GM18502 (cell line): Measurements from ENCODE around the gene IFITM1.

Experiments
- ATAC-seq: cut with Tn5 transposase; IDR thresholded peaks from one replicate; pipeline ENCODE4 v1.9.1; 2021; ENCODE audit warnings: mild to moderate bottlenecking; ENCODE audit not compliant: unreplicated experiment, poor library complexity

Gene IFITM1

DNA sequence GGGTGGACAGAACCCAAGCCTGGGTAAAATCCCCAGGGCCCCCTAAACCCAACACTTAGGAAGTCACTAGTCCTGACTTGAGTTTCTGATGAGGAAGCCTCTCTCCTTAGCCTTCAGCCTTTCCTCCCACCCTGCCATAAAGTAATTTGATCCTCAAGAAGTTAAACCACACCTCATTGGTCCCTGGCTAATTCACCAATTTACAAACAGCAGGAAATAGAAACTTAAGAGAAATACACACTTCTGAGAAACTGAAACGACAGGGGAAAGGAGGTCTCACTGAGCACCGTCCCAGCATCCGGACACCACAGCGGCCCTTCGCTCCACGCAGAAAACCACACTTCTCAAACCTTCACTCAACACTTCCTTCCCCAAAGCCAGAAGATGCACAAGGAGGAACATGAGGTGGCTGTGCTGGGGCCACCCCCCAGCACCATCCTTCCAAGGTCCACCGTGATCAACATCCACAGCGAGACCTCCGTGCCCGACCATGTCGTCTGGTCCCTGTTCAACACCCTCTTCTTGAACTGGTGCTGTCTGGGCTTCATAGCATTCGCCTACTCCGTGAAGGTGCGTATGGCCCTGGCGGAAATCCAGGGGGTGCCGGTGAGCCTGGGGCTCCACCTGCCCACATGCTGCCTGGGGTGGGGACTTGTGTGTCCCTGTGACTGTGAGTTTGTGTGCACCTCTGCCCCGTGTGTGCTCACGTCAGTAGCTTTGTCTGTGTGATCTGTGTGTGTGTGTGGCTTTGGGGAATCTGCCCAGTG lies at the start of gene IFITM1:
IFITM1 (plus strand) TSS at position 254 of the 767 bp plus-strand sequence; CDS start at position 385, 131 bp downstream.
- ATAC-seq = peak; percentile 38

DNA sequence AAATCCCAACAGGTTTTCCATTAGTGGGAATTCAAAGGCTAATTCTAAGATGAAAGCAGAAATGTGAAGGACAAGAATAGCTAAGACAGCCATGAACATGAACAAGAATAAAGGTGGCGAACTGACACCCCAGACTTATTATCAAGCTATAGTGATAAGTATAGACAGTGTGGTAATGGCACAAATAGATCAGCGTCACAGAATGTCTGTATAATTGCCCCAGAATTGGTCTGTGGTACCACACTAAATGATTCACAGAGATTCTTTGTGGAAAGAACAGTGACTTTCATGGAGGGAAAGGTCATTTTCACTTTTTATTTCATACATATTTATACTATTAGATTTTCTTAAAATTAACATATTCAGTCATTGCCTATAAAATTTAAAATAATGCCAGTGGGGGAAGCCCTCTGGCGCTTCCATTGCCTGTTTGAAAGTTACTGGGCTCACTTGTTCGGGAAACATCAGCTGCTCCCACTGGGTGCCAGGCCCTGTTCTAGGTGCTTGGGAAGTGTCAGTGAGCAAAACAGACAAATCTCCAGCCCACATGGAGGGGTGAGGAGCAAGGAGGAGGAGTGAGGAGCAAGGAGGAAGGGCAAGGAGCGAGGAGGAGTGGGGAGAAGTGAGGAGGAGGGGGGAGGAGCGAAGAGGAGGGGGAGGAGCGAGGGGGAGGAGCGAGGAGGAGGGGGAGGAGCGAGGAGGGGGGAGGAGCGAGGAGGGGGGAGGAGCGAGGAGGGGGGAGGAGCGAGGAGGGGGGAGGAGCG lies 47.0 kb upstream of the IFITM1 start:
- ATAC-seq = no peak

DNA sequence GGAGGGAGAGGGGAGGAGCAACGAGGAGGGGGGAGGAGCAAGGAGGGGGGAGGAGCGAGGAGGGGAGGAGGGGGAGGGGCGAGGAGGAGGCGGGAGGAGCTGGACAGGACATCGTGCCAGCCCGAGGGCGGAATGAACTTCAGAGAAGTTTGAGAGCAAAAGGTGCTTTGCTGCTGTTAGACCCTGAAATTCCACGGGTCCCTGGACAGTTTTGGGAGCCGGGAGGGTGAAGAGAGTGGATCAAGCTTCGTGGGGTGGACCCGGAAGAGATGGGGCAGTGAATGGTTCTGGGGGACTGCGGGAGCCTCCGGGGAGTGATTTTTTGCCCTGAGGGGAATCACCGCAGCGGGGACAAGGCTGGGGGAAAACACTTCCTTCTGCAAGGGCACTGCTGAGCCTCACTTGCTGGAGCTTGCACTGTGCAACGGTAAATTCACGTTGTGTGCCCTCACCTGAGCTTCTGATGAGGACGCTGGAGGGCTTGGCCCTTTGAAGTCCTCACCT lies 46.3 kb upstream of the IFITM1 start:
- no peak for ATAC-seq

DNA sequence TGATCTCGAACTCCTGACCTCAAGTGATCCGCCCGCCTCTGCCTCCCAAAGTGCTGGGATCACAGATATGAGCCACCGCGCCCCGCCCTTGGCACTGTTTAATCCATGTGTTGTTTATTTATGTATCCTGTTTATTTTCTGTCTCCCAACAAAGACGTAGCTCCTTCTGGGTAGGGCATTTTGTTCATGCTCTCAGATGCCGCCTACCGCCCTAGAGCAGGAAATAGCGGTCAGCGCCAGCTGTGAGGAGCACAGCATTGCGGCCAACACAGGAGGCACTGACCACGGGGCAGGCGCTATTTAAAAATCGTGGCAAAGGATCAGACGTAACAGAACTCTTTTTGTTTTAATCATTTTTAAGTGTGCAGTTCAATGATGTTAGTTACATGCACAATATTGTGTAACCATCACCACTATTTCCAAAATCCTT lies 45.1 kb upstream of the IFITM1 start:
- peak; percentile 45 for ATAC-seq

DNA sequence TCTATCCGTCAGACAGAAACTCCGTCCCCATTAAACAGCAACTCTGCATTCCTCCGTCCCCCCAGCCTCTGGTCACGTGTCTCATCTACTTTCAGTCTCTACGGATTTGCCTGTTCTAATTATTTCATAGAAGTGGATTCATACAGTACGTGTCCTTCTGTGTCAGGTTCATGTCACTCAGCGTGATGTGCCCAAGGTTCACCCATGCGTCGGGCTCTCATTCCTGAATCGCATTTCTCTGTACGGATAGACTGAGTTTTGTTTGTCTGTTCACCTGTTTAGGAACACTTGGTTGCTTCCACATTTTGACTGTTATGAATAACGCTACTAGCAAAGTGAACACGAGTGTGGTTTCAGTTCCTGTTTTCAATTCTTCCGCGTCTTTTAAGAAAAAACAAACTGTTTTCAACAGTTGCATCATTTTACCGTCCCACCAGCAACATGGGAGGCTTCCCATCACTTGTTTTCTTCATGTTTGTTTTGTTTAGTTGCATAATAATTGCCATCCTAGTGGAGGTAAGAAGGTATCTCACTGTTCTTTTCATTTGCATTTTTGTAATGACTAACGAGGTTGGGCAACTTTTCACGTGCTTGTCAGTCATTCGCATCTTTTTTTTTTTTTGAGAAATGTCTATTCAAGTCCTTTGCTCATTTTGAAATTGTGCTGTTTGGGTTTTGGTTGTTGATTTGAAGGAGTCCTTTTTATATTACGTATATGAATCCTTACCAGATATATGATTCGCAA lies 44.5 kb upstream of the IFITM1 start:
- ATAC-seq = peak; percentile 76

DNA sequence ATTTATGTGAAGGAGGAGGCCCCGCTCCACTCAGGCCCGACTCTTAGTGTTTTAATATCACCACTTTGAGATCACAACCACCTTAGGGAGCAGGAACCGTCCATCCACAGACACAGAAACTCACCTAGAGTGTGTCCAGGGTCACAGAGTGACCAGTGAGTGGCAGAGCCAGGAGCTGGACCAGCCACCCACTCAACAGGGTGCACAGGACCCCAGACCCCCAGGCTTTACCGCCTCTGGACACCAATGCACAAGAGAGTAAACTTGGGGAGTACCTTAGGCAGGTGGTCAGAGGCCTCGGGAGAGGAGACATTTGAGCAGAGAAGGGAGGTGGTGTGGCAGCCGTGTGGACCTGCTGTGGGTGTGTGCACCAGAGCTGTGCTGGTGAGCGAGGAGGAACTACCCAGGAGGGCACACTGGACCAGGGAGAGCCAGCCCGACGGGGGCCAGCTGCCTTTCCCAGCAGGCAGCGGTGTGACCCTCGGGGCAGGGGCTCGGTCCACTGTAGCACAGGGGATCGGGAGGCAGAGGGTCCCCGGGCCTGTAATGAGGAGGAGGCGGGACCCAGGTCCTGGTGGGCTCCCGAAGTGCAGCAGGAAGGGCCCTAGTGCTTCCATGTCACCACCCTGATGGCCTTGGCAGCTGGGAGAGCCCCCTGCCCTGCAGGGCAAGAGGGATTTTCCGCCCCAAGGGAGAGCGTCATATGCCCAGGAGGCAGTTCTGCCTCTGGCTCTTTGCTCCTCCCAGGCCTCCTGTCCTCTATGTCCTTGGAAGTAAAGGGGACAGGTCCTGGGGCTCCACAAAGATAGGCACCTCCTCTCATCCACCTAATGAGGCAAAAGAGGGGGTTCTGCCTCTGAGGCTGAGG lies 43.2 kb upstream of the IFITM1 start:
- ATAC-seq = no peak

DNA sequence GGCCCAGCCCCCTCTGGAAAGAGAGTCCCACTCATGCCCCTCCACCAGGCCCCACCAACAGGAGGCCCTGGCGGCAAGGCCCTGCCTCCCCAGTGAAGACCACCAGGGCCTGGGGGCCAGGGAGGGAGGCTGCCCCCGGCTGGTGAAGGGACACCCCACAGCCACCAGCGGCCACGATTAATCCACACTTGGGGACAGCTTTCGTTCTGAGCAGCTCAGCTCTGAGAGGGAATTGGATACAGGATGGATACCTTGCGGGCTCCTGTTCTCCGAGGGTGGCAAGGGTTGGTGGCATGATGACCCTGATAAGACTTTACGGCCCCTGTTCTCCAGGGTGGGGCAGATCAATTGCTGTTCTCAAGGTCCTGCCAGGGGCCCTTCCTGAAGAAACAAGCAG lies 42.5 kb upstream of the IFITM1 start:
- ATAC-seq = no peak

DNA sequence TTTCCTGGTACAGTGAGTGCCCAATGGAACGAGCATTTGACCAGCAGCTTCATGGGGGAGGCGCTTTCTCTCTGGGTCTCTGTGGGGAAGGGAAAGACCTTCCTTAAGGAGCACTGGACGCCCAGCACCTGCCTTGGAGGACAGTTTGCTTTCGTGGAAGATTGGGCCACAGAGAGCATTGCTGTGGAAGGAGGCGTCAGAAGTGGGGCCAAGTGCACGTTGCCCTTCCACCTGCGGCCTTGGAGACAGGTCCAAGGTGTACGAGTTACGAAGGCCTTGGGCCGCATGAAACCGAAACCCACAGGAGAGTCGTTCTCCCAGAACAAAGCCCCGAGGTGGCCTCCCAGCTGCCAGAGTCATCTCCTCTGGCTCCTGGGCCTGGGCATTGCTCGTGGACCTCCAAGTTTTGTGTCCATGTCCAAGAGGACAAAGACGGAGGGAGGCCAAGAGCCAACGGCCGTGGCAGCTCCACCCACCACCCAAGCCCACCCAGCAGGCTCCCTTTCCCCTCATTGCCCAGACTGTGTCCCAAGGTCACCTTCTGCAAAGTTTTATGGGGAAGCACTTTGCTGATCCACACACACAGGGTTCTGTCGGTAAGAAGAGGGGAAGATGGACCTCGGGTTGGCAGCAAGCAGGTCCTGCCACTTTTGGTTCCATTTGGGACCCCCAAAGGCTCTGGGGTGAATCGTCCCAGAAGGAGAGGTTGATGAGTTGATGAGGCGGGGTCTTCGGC lies 41.5 kb upstream of the IFITM1 start:
- no peak for ATAC-seq

DNA sequence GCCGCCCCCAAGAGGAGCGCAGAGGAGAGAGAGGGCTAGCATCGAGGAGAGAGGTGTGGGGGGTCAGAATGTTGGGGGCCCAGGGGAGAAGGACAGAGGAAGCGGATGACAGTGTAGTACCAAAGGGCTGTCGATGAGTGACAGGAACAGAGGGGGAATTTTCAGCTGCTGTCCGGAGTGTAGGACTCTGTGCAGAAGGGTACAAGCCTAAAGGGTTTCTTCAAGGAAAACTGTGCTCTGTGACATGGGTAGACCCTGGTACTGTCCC lies 41.0 kb upstream of the IFITM1 start:
- ATAC-seq = no peak

DNA sequence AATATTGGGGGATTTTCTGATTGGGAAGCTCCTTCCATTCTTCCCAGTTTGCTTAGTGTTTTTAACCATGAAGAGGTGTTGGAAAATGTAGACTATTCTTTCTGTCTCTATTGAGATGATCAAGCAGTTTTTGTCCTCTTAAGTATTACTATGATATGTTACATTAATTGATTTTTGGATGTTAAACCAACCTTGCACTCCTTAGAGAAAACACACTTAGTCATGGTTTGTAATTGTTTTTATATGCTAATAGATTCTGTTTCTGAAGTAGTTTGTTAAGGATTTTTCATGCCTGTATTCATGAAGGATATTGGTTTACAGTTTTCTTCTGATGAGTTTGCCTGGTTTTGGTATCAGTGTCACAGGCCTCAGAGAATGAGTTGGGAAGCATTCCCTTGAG lies 37.6 kb upstream of the IFITM1 start:
- ATAC-seq = no peak

DNA sequence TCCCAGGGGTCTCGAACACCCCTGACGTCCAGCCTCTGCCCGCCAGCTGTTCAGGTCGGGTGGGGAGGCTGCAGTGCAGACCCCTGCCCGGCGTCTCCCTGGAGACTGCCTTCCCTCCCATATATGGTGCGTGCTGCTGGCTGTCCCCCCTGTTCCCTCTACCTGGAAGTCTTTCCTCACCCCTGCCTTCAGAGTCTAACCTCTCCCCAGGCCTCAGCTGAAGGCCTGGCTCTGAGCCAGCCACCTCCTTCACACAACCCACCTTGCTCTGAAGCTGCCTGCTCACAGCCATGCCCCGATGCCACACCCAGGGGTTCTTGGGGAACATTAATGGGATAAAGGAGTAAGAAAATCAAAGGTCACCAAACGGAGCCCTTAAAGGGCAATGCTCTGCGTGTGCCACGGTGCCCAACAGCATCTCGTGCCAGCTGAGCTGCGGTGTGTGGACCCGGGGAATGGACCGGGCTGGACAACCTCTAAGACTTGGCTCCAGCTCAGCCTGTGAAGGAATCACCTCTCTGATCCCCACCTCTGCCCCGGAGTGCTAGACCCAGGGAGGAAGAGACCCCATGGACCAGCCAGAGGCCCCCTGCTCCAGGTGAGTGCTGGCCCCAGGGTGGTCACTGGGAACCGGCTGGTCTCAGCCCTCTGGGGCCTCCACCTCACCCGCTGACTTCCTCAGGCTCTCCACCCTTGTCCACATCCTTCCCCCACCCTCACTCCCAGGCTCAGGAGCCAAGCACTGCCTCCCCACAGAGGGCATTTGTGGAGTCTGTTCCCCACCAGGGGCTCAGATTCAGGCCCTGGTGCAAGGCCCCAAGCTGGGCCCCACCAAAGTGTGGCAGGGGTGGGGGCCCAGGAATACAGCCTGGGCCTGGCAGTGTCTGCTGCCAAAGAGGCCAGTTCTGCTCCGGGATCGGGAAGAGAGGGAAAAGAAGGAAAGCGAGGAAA lies 35.6 kb upstream of the IFITM1 start, which contains the start of gene NLRP6:
NLRP6 (plus strand) TSS at position 407 of the 951 bp plus-strand sequence; CDS start at position 570, 163 bp downstream.
- no peak for ATAC-seq

DNA sequence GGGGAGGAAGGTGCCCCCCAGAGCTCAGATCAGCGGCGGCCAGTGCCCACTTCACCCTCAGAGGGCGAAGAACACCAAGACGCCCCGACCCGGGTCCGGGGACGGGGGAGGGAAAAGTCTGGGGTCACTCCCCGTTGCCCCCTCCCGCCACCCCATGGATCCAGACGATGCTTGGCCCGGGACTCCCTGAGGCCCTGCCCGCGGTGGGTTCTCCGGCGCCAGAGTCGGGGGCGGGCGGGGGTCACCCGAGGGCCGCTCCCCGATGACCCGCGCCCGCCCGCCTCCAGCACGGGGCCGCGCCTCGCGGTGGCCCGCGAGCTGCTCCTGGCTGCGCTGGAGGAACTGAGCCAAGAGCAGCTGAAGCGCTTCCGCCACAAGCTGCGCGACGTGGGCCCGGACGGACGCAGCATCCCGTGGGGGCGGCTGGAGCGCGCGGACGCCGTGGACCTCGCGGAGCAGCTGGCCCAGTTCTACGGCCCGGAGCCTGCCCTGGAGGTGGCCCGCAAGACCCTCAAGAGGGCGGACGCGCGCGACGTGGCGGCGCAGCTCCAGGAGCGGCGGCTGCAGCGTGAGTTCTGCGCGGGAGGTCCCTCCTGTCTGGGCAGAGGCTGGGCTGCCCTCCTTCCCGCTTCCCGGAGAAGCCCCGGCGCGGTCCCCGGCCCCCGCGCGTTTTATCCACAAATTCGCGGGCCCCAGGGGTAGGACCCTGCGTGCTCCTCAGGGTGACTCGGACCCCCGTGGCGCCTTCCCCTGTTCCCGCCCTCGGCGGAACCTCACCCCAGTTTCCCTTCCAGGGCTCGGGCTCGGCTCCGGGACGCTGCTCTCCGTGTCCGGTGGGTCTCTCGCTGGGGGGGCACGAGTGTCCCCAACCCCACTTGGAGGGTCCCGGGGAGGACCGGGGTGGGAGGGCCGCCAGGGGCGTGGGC lies 34.5 kb upstream of the IFITM1 start:
- ATAC-seq = no peak

DNA sequence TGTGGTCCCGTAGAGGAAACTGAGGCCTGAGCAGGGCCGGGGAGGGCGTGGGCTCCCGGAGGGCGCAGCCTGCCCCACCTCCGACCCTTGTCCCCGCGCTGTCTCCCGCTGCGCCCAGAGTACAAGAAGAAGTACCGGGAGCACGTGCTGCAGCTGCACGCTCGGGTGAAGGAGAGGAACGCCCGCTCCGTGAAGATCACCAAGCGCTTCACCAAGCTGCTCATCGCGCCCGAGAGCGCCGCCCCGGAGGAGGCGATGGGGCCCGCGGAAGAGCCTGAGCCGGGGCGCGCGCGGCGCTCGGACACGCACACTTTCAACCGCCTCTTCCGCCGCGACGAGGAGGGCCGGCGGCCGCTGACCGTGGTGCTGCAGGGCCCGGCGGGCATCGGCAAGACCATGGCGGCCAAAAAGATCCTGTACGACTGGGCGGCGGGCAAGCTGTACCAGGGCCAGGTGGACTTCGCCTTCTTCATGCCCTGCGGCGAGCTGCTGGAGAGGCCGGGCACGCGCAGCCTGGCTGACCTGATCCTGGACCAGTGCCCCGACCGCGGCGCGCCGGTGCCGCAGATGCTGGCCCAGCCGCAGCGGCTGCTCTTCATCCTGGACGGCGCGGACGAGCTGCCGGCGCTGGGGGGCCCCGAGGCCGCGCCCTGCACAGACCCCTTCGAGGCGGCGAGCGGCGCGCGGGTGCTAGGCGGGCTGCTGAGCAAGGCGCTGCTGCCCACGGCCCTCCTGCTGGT lies 33.7 kb upstream of the IFITM1 start:
- ATAC-seq = no peak

DNA sequence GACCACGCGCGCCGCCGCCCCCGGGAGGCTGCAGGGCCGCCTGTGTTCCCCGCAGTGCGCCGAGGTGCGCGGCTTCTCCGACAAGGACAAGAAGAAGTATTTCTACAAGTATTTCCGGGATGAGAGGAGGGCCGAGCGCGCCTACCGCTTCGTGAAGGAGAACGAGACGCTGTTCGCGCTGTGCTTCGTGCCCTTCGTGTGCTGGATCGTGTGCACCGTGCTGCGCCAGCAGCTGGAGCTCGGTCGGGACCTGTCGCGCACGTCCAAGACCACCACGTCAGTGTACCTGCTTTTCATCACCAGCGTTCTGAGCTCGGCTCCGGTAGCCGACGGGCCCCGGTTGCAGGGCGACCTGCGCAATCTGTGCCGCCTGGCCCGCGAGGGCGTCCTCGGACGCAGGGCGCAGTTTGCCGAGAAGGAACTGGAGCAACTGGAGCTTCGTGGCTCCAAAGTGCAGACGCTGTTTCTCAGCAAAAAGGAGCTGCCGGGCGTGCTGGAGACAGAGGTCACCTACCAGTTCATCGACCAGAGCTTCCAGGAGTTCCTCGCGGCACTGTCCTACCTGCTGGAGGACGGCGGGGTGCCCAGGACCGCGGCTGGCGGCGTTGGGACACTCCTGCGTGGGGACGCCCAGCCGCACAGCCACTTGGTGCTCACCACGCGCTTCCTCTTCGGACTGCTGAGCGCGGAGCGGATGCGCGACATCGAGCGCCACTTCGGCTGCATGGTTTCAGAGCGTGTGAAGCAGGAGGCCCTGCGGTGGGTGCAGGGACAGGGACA lies 32.9 kb upstream of the IFITM1 start:
- ATAC-seq = no peak

DNA sequence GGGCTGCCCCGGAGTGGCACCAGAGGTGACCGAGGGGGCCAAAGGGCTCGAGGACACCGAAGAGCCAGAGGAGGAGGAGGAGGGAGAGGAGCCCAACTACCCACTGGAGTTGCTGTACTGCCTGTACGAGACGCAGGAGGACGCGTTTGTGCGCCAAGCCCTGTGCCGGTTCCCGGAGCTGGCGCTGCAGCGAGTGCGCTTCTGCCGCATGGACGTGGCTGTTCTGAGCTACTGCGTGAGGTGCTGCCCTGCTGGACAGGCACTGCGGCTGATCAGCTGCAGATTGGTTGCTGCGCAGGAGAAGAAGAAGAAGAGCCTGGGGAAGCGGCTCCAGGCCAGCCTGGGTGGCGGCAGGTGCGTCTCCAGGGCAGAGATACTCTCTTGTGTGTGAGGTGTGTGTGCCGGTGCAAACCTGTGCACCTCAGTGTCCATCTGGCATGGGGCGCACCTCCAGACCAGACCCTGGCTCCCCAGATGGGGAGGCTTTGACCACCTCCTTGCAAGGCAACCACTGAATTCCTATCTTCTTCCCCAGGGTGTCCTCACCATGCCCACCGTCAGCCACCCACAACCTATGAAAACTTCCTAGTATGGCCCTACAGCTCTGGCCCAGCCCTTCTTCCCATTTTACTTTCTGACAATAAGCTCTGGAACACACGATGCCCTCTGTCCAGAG lies 32.2 kb upstream of the IFITM1 start:
- no peak for ATAC-seq
